Keratinocyte (primary cell): ENCODE measurements around the gene SLC29A2. TPM values are rescaled to one million over a fixed set of nuclear protein-coding genes. Genes with fewer than 3 reads are reported as not detected.

Experiments
- DNase-seq: peaks from one replicate; pipeline ENCODE4 v3.0.0-alpha.2; 2011; ENCODE audit warnings: low read depth, missing footprints, low spot score
- FAIRE-seq: peaks from 2 replicates; lab custom pipeline; 2011; peaks lifted over from hg19 to GRCh38; lab: Jason Lieb, UNC
- H2AFZ ChIP-seq: 2 replicates; pipeline ENCODE4 v1.6.0; 2012; ENCODE audit warnings: low read length, control low read depth, inconsistent platforms; ENCODE audit not compliant: control insufficient read depth
- H3K27ac ChIP-seq: 2 replicates; pipeline ENCODE4 v1.5.1; 2011; ENCODE audit warnings: low read length; ENCODE audit not compliant: control insufficient read depth, insufficient read depth
- H3K27me3 ChIP-seq: 3 replicates; pipeline ENCODE4 v1.6.0; 2011; ENCODE audit warnings: low read length; ENCODE audit not compliant: control insufficient read depth, insufficient read depth; ENCODE audit errors: extremely low read depth
- H3K36me3 ChIP-seq, 2 experiments: 2 replicates in 1 of 2; 3 replicates in 1 of 2; pipeline ENCODE4 v1.5.1; 2011; ENCODE audit warnings: low read length in 2 of 2, mild to moderate bottlenecking in 1 of 2; ENCODE audit not compliant: control insufficient read depth in 2 of 2, insufficient read depth in 2 of 2; ENCODE audit errors: extremely low read depth in 1 of 2
- H3K4me1 ChIP-seq: 3 replicates; pipeline ENCODE4 v1.5.1; 2011; ENCODE audit warnings: low read length; ENCODE audit not compliant: control insufficient read depth, insufficient read depth; ENCODE audit errors: extremely low read depth
- H3K4me2 ChIP-seq: 3 replicates; pipeline ENCODE4 v1.6.0; 2011; ENCODE audit warnings: low read depth, low read length; ENCODE audit not compliant: control insufficient read depth, insufficient read depth; ENCODE audit errors: extremely low read depth
- H3K4me3 ChIP-seq, 3 experiments: fragments of 200-600 bp in 1 of 3; sonication (generic) in 1 of 3; 2 replicates in 2 of 3; 3 replicates in 1 of 3; pipeline ENCODE4 v1.5.1; 2011 to 2016; ENCODE audit warnings: low read length in 3 of 3, mild to moderate bottlenecking in 3 of 3, control low read depth in 2 of 3, inconsistent platforms in 1 of 3, low read depth in 1 of 3, mixed read lengths in 1 of 3, mixed run types in 1 of 3, moderate library complexity in 1 of 3; ENCODE audit not compliant: control insufficient read depth in 2 of 3, insufficient read depth in 2 of 3; ENCODE audit errors: extremely low read depth in 1 of 3
- H3K79me2 ChIP-seq: 2 replicates; pipeline ENCODE4 v1.6.0; 2012; ENCODE audit warnings: low read length; ENCODE audit not compliant: control insufficient read depth, insufficient read depth
- H3K9ac ChIP-seq: 3 replicates; pipeline ENCODE4 v1.6.0; 2011; ENCODE audit warnings: low read length; ENCODE audit not compliant: control insufficient read depth, insufficient read depth; ENCODE audit errors: extremely low read depth
- H3K9me1 ChIP-seq: 3 replicates; pipeline ENCODE4 v1.6.0; 2011; ENCODE audit warnings: low read length; ENCODE audit not compliant: control insufficient read depth, insufficient read depth; ENCODE audit errors: extremely low read depth
- H3K9me3 ChIP-seq: 2 replicates; pipeline ENCODE4 v1.5.1; 2012; ENCODE audit warnings: low read depth, low read length; ENCODE audit not compliant: control insufficient read depth
- H4K20me1 ChIP-seq: 3 replicates; pipeline ENCODE4 v1.6.0; 2011; ENCODE audit warnings: low read length; ENCODE audit not compliant: control insufficient read depth, insufficient read depth; ENCODE audit errors: extremely low read depth
- EZH2 ChIP-seq: IDR thresholded peaks from one replicate; pipeline ENCODE4 v1.6.1; 2012; ENCODE audit warnings: inconsistent platforms, mild to moderate bottlenecking, low read length, moderate library complexity
- dilution Hi-C: fragments of 300-500 bp; cut with MboI; formaldehyde crosslinking; loops from one replicate; pipeline ENCODE4 v1.7.0; 2020; ENCODE audit warnings: low sequenced_read_pairs; ENCODE audit not compliant: extremely low pct_ligation_motif_present
- polyA minus RNA-seq, 3 experiments: library from RNA; depleted of rRNA, polyadenylated mRNA; stranded (reverse); fragments of >200 nt; gene quantifications; 1 replicate in 1 of 3; 2 replicates in 1 of 3; 3 replicates in 1 of 3; pipeline ENCODE4 v1.2.3, GENCODE V29; 2011
- polyA plus RNA-seq, 5 experiments: library from polyadenylated mRNA; depleted of rRNA in 3 of 5; stranded (reverse) in 3 of 5; stranded (forward) in 1 of 5; unstranded in 1 of 5; fragments of >200 nt; gene quantifications; 1 replicate in 1 of 5; 2 replicates in 3 of 5; 3 replicates in 1 of 5; pipeline versions ENCODE4 v1.2.1 to v1.2.3, GENCODE V29; 2011 to 2012; ENCODE audit warnings: missing spikeins in 2 of 5, low read depth in 1 of 5, low replicate concordance in 1 of 5
- TF ChIP-seq, protein P1 (sequence below), 3 experiments: IDR thresholded peaks in 1 of 3; conservative IDR thresholded peaks in 1 of 3; optimal IDR thresholded peaks in 1 of 3; 2 replicates in 2 of 3; 3 replicates in 1 of 3; pipeline versions ENCODE3 to v1.5.1; 2011; ENCODE audit warnings: low read length in 3 of 3, mild to moderate bottlenecking in 3 of 3, moderate library complexity in 2 of 3, control low read depth in 1 of 3, inconsistent platforms in 1 of 3; ENCODE audit not compliant: insufficient read depth in 2 of 3; ENCODE audit errors: extremely low read depth in 1 of 3

Gene SLC29A2, protein sequence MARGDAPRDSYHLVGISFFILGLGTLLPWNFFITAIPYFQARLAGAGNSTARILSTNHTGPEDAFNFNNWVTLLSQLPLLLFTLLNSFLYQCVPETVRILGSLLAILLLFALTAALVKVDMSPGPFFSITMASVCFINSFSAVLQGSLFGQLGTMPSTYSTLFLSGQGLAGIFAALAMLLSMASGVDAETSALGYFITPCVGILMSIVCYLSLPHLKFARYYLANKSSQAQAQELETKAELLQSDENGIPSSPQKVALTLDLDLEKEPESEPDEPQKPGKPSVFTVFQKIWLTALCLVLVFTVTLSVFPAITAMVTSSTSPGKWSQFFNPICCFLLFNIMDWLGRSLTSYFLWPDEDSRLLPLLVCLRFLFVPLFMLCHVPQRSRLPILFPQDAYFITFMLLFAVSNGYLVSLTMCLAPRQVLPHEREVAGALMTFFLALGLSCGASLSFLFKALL
- 1.3 to 2.7 TPM (median 1.7 TPM) in 3 replicates for polyA plus RNA-seq
- polyA plus RNA-seq (2011; ENCODE audit: low read depth), result 0.27 TPM
- 2.0 and 2.5 TPM in 2 replicates for polyA plus RNA-seq (2011; cell fraction: cytosol; rRNA removed)
- polyA plus RNA-seq (2011; cell fraction: nucleus; rRNA removed), result 6.3 and 6.7 TPM in 2 replicates
- polyA plus RNA-seq (2012; ENCODE audit: low replicate concordance), result 2.9 and 3.8 TPM in 2 replicates
- 1.5 to 7.7 TPM (median 1.6 TPM) in 3 replicates for polyA minus RNA-seq
- polyA minus RNA-seq (2011; cell fraction: cytosol; rRNA and poly(A)+ RNA removed), result 2.3 TPM
- polyA minus RNA-seq (2011; cell fraction: nucleus; rRNA and poly(A)+ RNA removed), result 1.2 and 2.0 TPM in 2 replicates

DNA sequence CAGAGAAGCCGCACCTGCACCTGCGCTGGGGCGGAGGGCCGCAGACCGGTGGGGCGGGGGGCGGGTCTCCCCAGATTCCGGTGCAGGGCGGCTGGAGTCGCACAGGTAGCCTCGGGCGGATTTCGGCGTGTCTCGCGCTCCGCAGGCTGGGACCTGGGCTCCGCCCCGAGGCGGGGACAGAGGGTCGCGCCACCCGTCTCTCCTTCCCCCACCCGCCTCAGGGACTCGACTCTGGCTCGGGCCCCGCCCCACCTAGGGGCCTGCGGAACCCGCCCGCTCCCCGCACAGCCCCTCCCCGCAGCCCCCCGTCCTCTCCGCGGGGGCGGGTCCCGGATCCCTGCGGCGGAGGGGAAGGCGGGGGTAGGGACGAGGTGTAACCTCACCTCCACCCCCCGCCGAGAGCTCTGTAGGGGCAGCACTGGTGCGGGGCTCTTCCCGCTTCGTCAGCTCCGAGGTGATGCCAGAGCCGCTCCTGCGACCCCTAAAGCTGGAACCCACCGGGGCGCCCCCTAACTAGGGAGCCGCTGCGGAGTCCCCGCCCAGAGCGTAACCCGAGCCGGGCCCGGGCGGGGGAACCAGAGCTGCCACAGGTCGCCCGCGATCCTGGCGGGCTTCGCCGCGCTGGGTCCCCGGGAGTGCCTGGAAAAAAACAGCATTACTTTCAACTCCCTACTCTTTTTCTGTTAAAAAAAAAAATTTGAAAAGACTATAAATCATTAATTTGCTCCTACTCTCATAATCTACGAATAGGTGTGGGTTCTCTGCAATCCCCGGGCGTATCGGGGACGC, at the start of gene SLC29A2:
Gene SLC29A2 (minus strand): TSS at position 134 of the 789 bp plus-strand sequence. CDS start 169 bp downstream, outside the sequence.
- peak within 1 kb of the TSS; percentile 53 for H3K9ac ChIP-seq
- no peak for FAIRE-seq

DNA sequence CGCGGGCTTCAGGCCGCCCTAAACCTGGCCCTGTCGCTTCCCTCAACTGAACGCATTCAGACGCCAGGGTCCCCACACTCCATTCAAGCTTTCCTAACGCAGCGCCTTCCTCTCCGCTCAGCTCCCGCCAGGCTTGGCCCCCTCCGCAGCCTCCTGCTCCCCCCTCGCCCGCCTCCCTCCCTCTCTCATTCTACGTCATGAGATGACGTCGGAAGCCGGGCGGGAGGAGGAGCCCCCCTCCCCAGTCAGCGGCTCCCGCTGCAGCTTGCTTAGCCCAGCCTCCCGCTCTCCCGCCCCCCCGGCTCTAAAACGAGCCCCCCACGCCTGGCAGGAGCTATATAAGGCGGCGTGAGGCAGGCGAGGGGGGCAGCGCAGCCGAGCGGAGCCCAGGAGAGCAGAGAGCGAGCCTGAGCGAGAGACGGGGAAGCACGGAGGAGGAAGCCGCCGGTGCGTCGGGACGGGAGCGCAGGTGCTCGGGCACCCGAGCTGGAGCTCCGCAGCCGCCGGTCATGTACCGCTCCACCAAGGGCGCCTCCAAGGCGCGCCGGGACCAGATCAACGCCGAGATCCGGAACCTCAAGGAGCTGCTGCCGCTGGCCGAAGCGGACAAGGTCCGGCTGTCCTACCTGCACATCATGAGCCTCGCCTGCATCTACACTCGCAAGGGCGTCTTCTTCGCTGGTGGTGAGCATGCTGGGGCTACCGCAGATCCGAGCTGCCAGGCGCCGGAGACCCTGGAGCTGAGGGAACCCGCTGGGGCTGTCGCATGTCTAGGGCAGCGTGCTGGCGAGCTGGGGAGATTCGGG, 49.3 kb upstream of the SLC29A2 start, which contains the start of gene NPAS4:
Gene NPAS4 (plus strand): TSS at position 365 of the 806 bp plus-strand sequence. CDS start 145 bp downstream, at position 510.
- dilution Hi-C loops, result no loop called here
- TF ChIP-seq EZH2, result no peak
- TF ChIP-seq, protein P1, sequence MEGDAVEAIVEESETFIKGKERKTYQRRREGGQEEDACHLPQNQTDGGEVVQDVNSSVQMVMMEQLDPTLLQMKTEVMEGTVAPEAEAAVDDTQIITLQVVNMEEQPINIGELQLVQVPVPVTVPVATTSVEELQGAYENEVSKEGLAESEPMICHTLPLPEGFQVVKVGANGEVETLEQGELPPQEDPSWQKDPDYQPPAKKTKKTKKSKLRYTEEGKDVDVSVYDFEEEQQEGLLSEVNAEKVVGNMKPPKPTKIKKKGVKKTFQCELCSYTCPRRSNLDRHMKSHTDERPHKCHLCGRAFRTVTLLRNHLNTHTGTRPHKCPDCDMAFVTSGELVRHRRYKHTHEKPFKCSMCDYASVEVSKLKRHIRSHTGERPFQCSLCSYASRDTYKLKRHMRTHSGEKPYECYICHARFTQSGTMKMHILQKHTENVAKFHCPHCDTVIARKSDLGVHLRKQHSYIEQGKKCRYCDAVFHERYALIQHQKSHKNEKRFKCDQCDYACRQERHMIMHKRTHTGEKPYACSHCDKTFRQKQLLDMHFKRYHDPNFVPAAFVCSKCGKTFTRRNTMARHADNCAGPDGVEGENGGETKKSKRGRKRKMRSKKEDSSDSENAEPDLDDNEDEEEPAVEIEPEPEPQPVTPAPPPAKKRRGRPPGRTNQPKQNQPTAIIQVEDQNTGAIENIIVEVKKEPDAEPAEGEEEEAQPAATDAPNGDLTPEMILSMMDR (optimal IDR thresholded peaks at IDR 0.05 in 1 of 3, IDR thresholded peaks at IDR 0.05 in 1 of 3, conservative IDR thresholded peaks at IDR 0.05 in 1 of 3; ENCODE audit: extremely low read depth in 1 of 3, insufficient read depth in 2 of 3, low read length in 3 of 3), result no peak
- H3K27me3 ChIP-seq, result peaks cover 27% of the 10 kb centered on the region
- H3K9me1 ChIP-seq, result no peaks in the 10 kb centered on the region
- no peak within 1 kb of the TSS for H3K4me2 ChIP-seq
- H3K9ac ChIP-seq, result no peak within 1 kb of the TSS
- H3K79me2 ChIP-seq, result no peaks in the 10 kb centered on the region
- no peak within 1 kb of the TSS for H3K4me3 ChIP-seq
- peaks cover 13% of the 10 kb centered on the region for H4K20me1 ChIP-seq
- no peaks in the 10 kb centered on the region for H3K36me3 ChIP-seq
- peaks cover 5% of the 10 kb centered on the region for H3K4me1 ChIP-seq
- H2AFZ ChIP-seq, result no peak within 1 kb of the TSS
- FAIRE-seq (no peak), DNase-seq (no peak)
- H3K9me3 ChIP-seq, result no peaks in the 10 kb centered on the region
- no peak within 1 kb of the TSS for H3K27ac ChIP-seq

More for the DNA sequence above, at the start of gene SLC29A2:
- H3K27me3 ChIP-seq, result no peaks in the 10 kb centered on the region
- peaks cover 7% of the 10 kb centered on the region for H3K4me1 ChIP-seq
- DNase-seq, result no peak
- peak within 1 kb of the TSS; percentile 84 for H2AFZ ChIP-seq
- no peaks in the 10 kb centered on the region for H3K9me3 ChIP-seq
- H4K20me1 ChIP-seq, result no peaks in the 10 kb centered on the region
- dilution Hi-C loops, result no loop called here
- TF ChIP-seq, protein P1 (optimal IDR thresholded peaks at IDR 0.05 in 1 of 3, IDR thresholded peaks at IDR 0.05 in 1 of 3, conservative IDR thresholded peaks at IDR 0.05 in 1 of 3; ENCODE audit: extremely low read depth in 1 of 3, insufficient read depth in 2 of 3, low read length in 3 of 3), result no peak
- no peak for TF ChIP-seq EZH2
- H3K79me2 ChIP-seq, result no peaks in the 10 kb centered on the region
- H3K4me3 ChIP-seq, result peak within 1 kb of the TSS; percentile 59 to 73 (median 71)
- H3K36me3 ChIP-seq, result peaks cover 0 to 5% of the 10 kb centered on the region in 2 experiments
- H3K4me2 ChIP-seq, result peak within 1 kb of the TSS; percentile 78
- no peaks in the 10 kb centered on the region for H3K9me1 ChIP-seq
- peak within 1 kb of the TSS; percentile 8 for H3K27ac ChIP-seq
